ENCODE results near the gene ASCC3. TPM values are rescaled to one million over a fixed set of nuclear protein-coding genes. Genes with fewer than 3 reads are reported as not detected.

ASCC3 gene
- polyA plus RNA-seq, 2 of the 4 experiments (the other 2 are of a cell fraction) = 17.4 to 35.3 TPM

GRCh38 chr6:100889351-100889750 is 8.2 kb upstream of the ASCC3 start:
- H3K4me1 ChIP-seq = no peaks in the 10 kb centered on the region
- no peak overlapping the region for H3K4me2 ChIP-seq
- ChIA-PET CTCF (no interaction called here), POLR2A (no interaction called here)
- WGBS (ENCODE audit: missing lambda C conversion rate) = 90% methylated on average over 7 of the region's 13 CpGs
- FAIRE-seq = no peak
- no peak overlapping the region for H3K4me3 ChIP-seq
- no peak overlapping the region for H3K27ac ChIP-seq
- no peak for TF ChIP-seq RNF2 (IDR thresholded peaks at IDR 0.05; ENCODE audit: borderline replicate concordance, low read depth)
- no peak for TF ChIP-seq USF2 (IDR thresholded peaks at IDR 0.05)
- no peak for TF ChIP-seq SMC3 (IDR thresholded peaks at IDR 0.05)
- no peak for TF ChIP-seq NFE2L2 (conservative IDR thresholded peaks at IDR 0.05; ENCODE audit: low read length)
- ATAC-seq = no peak
- H3K9me3 ChIP-seq = no peaks in the 10 kb centered on the region
- no peak for DNase-seq (ENCODE audit: low read depth in 1 of 2, low spot score in 1 of 2)

- H3K4me1 ChIP-seq = no peaks in the 10 kb centered on the region
- H3K27ac ChIP-seq = no peak overlapping the region
- no peak for FAIRE-seq
- no peak for DNase-seq (ENCODE audit: low read depth in 1 of 2, low spot score in 1 of 2)
- CTCF ChIA-PET = no interaction called here
- POLR2A ChIA-PET = interaction anchor here (0.6 to 0.7 kb wide), 2 partner anchors 14 to 91 kb away, joined by 3 to 4 read pairs; no protein-coding TSS in a partner anchor
- WGBS (ENCODE audit: missing lambda C conversion rate) = 52% methylated on average over 1 of the region's 1 CpG
- TF ChIP-seq MYC (IDR thresholded peaks at IDR 0.05; ENCODE audit: borderline replicate concordance, low read length) = no peak
- no peak for TF ChIP-seq RFX5 (IDR thresholded peaks at IDR 0.05)
- no peak for TF ChIP-seq NR3C1 (IDR thresholded peaks at IDR 0.05)
- TF ChIP-seq POLR2AphosphoS2 (conservative IDR thresholded peaks at IDR 0.05; ENCODE audit: low read length) = no peak
- TF ChIP-seq EP300 (IDR thresholded peaks at IDR 0.05) = no peak
- no peak for TF ChIP-seq SREBF2 (IDR thresholded peaks at IDR 0.05)
- TF ChIP-seq SMC3 (IDR thresholded peaks at IDR 0.05) = no peak
- ATAC-seq = no peak
- H3K4me2 ChIP-seq = no peak overlapping the region
- no peaks in the 10 kb centered on the region for H3K9me3 ChIP-seq
- H3K4me3 ChIP-seq = no peak overlapping the region
These were observed 4.9 kb upstream of the ASCC3 start for GRCh38 chr6:100886076-100886475.

GRCh38 chr6:100883347-100883746 is 2.2 kb upstream of the ASCC3 start:
- ChIA-PET CTCF (no interaction called here), POLR2A (no interaction called here)
- Histone ChIP-seq H3K4me2 (no peak overlapping the region), H3K4me3 (no peak overlapping the region), H3K27ac (no peak overlapping the region), H3K4me1 (peaks cover 16% of the 10 kb centered on the region; the same call in 2 of the 3 replicates), H3K9me3 (no peaks in the 10 kb centered on the region)
- TF ChIP-seq RFX5 (IDR thresholded peaks at IDR 0.05) = no peak
- 0 out of 4 replicates have a peak, but pooled peaks of 1 of the 2 experiments have one; percentile 22 for TF ChIP-seq CEBPB (IDR thresholded peaks at IDR 0.05)
- no peak for DNase-seq (ENCODE audit: low read depth in 1 of 2, low spot score in 1 of 2)
- no peak for FAIRE-seq
- 97% methylated on average over 3 of the region's 3 CpGs for WGBS (ENCODE audit: missing lambda C conversion rate)
- ATAC-seq = no peak

GRCh38 chr6:100881707-100882040 is 545 bp upstream of the ASCC3 start:
- TF ChIP-seq E2F6 (IDR thresholded peaks at IDR 0.05; ENCODE audit: borderline replicate concordance, low read depth) (0 out of 2 replicates have a peak, but pooled peaks have one; percentile 15), HES2 (IDR thresholded peaks at IDR 0.05) (no peak)
- Histone ChIP-seq H3K27ac (peak overlapping the region; percentile 89 to 95), H3K4me2 (peak overlapping the region; percentile 88), H3K9me3 (no peaks in the 10 kb centered on the region), H3K4me1 (peaks cover 22% of the 10 kb centered on the region; the same call in 2 of the 3 replicates), H3K4me3 (peak overlapping the region; percentile 84)
- WGBS (ENCODE audit: missing lambda C conversion rate) = 11% methylated on average over 6 of the region's 6 CpGs
- no peak for DNase-seq (ENCODE audit: low read depth in 1 of 2, low spot score in 1 of 2)
- no peak for FAIRE-seq
- ChIA-PET CTCF (interaction anchor here (1.2 kb wide), 1 partner anchor 16 kb away, joined by 3 read pairs; no protein-coding TSS in a partner anchor), POLR2A (interaction anchor here (0.5 to 1.1 kb wide), 2 partner anchors 18 to 202 kb away, joined by 3 read pairs; no protein-coding TSS in a partner anchor)
- no peak; a peak in 1 of 6 replicates for ATAC-seq

GRCh38 chr6:100880149-100880852 is 828 bp downstream of the ASCC3 start:
- ChIA-PET POLR2A (interaction anchor here (1.1 kb wide), 1 partner anchor 203 kb away, joined by 3 read pairs; no protein-coding TSS in a partner anchor), CTCF (interaction anchor here (0.8 to 1.2 kb wide), 2 partner anchors 18 to 113 kb away, joined by 3 read pairs; no protein-coding TSS in a partner anchor)
- DNase-seq (ENCODE audit: low read depth in 1 of 2, low spot score in 1 of 2) = peak in 1 of 2 experiments; percentile 15
- Histone ChIP-seq H3K4me3 (peak overlapping the region; percentile 84), H3K4me2 (peak overlapping the region; percentile 86), H3K4me1 (peaks cover 22% of the 10 kb centered on the region; the same call in 2 of the 3 replicates), H3K9me3 (no peaks in the 10 kb centered on the region), H3K27ac (peak overlapping the region; percentile 89 to 95)
- 4% methylated on average over 5 of the region's 5 CpGs for WGBS (ENCODE audit: missing lambda C conversion rate)
- FAIRE-seq = no peak
- ATAC-seq = no peak; a peak in 1 of 6 replicates
- TF ChIP-seq CEBPB (IDR thresholded peaks at IDR 0.05) (peak; percentile 75 to 91), POLR2A (IDR thresholded peaks at IDR 0.05; ENCODE audit: low read length) (no peak)
